Non-pigmented ciliary epithelial cell (primary cell): ENCODE data around the gene COL20A1.
"Not testable (repeated sequence)": the region's sequence is repeated elsewhere in the genome, so short reads cannot be mapped to it uniquely, and the experiment has no call there.

Experiments used
- DNase-seq: peaks from one replicate; pipeline ENCODE4 v3.0.0-alpha.2; 2010; ENCODE audit warnings: low read depth

The COL20A1 gene

DNA sequence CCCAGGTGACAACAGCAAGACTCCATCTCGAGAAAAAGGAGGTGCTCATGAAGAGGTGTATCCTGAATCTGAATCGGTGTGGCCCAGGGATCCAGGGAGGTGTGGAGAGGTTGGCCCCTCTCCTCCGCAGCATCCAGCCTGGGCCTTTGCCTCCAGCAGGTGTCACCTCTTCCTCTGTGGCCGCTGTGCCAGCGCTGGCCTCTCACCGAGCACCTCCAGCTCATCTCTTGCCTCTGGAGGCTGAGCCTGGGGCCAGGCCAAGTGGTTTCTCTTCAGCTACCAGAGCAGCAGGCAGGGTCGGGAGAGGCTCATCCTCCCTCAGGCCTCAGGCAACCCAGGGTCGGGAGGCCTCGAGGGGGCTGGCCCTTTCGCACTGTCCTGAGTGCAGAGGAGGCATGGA, 1.2 kb upstream of the COL20A1 start:
- no peak for DNase-seq

- DNase-seq = no peak
Observed at GRCh38 chr20:63292292-63292701, 689 bp upstream of the COL20A1 start.

GRCh38 chr20:63293456-63293855, 470 bp downstream of the COL20A1 start:
- no peak for DNase-seq

DNA sequence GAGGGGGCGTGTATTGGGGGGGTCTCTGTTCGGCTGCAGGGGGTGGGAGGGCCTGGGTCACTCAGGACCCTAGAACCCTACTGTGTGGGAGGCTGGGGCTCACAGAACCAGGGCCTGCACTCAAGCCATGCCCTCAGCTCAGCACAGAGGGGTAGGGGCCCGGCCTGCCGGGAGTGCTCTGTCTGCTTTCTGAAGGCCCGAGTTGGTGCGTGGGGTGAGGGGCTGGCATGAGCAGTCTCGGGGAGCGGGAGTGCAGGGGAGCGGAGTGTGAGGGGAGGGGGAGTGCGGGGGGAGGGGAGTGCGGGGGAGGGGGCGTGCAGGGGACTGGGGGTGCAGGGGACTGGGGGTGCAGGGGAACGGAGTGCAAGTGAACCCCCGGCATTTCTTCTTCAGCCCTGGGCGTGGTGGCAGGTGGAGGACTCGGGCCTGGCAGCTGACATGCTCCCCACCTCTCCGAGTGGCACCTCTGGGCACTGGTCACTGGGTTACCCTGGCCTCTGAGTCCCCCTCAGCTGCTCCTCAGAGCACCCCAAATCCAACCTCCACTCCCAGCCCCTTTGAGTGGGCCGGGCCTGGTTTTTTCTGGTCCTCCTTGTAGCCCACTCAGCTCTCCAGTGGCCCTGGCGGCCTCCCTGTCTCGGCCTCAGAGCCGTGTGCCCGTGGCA, 1.0 kb downstream of the COL20A1 start:
- DNase-seq = no peak

GRCh38 chr20:63294536-63294900, 1.5 kb downstream of the COL20A1 start:
- DNase-seq = no peak

DNA sequence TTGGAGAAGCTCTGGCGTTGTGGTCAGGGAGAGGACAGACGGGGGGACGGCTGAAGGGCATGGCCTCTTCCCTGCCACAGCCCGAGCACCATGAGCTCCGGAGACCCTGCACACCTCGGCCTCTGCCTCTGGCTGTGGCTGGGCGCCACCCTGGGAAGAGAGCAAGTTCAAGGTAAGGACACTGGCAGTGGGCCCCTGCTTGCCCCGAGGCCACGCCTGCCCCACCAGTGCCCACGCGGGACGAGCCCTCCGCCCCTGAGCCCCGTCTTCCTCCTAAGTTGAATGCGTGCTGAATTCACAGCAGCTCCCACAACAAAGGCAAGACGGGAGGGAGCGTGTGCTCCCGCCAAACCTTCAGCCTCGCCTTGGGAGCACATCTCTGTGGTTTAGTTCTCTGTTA, 2.0 kb downstream of the COL20A1 start:
- no peak for DNase-seq

DNA sequence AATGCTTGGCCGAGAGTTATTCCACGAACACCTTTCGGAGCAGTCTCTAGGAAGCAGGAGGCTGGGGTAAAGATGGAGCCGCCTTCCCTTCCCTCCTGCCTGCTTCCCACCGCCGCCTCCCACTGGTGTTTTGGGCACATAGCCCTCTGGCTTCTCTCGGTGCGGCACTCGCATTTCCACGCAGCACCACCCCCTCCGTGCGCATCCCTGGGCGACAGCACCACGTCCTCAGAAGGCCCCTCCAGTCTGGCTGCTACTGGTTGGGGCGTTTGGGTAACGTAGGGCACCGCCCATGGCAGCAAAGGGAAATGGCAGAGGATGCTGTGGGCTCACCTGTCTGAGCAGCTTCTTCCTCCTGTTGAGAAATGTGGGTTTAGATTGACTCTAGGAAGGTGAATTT, 2.4 kb downstream of the COL20A1 start:
- DNase-seq = no peak

GRCh38 chr20:63295846-63296245, 2.9 kb downstream of the COL20A1 start:
- DNase-seq = no peak

DNA sequence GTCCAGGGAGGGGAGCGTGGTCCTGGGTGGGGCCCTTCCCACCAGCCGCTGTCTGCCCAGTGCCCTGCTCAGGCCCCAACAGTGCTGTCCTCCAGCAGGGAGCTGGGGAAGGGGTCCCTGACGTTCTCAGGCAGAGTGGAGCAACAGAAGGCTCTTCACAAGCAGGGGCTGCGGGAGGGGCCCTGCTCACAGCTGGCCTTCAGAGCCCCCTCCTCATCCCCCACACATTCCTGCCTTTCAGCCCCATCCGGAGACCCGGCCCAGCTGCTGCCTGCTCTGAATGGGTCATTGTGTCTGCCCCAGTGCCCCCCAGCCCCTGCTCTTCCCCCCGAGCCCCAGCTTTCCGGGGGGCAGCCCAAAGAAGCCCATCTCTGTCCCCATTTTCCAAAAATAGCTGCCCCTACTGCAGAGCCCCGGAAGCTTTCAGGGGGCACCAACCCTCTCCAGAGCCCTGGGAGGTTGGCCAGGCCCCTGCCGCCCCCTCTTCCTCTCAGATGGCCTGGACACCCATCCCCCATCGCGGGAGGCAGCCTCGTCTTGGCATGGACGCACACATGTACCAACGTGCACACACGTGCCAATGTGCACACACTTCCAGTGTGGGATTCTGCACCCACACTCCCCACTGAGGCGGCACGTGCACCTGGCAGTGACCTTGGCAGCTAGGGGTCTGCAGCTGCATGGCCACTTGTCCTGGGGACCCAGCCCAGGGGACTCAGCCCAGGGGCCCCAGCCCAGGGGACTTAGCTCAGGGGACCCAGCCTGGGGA, 3.7 kb downstream of the COL20A1 start:
- no peak for DNase-seq

GRCh38 chr20:63297371-63297781, 4.4 kb downstream of the COL20A1 start:
- no peak for DNase-seq

GRCh38 chr20:63297796-63298572, 5.0 kb downstream of the COL20A1 start:
- DNase-seq = no peak

GRCh38 chr20:63298731-63299312, 5.8 kb downstream of the COL20A1 start:
- DNase-seq = no peak

GRCh38 chr20:63301671-63302070, 8.7 kb downstream of the COL20A1 start:
- no peak for DNase-seq

GRCh38 chr20:63303095-63303666, 10.2 kb downstream of the COL20A1 start:
- no peak for DNase-seq

GRCh38 chr20:63305393-63305792, 12.4 kb downstream of the COL20A1 start:
- no peak for DNase-seq

- DNase-seq = not testable (repeated sequence)
Observed at GRCh38 chr20:63305933-63306672, 13.1 kb downstream of the COL20A1 start.

- no peak for DNase-seq
Observed at GRCh38 chr20:63306673-63307537, 13.9 kb downstream of the COL20A1 start.

DNA sequence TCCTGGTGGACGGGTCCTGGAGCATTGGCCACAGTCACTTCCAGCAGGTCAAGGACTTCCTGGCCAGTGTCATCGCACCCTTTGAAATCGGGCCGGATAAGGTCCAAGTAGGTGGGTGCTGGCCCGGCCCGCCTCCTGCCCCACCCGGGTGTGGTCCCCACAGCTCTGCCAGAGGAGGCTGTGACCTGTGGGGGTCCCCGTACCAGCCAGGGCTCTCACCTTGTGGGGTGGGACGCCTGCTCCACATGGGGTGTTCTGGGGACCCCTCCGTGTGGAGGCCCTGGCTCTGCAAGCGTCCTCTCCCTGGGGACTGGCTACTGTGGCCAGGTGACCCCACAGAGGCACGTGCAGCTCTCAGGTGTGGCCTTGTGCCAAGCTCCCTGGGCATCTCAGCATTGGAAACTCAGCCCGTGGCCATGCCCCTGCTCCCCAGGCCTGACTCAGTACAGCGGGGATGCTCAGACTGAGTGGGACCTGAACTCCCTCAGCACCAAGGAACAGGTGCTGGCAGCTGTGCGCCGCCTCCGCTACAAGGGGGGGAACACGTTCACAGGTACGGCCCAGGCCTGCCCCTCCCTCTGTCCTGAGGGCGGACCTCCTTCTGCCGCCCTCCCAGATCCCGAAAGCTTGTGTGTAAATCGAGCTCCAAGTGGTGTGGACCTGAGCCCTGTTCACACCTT, 14.7 kb downstream of the COL20A1 start:
- DNase-seq = no peak

DNA sequence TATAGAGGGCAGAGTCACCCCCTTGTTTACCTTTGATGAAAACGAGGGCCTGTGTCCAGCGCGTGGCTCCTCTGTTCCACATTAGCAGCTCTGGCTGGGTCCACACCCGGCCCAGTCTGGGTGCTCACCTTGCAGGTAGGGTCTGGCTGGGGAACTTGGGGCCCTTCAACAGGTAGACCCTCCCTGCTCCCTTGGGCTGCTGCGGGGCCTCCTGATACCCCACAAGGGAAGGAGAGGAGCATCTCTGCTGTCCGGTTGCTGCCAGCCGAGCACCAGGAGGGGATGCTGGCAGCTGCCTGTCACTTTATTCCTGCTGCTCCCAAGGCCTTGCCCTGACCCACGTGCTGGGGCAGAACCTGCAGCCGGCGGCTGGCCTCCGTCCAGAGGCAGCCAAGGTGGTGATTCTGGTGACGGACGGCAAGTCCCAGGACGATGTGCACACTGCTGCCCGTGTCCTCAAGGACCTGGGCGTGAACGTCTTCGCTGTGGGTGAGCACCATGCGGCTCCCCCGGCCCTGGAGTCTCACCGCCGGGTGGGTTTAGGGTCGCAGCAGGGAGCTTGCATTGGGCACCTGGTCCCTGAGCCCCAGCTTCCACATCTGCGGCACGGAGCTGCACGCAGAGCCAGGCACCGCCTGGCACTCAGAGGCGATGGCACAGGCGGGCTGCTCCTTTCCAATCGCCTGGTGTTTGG, 15.4 kb downstream of the COL20A1 start:
- no peak for DNase-seq
